NCI-H1048 (cell line): Measurements from ENCODE around the gene CPN2.
A peak's percentile ranks its signal among the peaks of the same experiment; 100 is the strongest.

Experiments
- DNase-seq: peaks from one replicate; lab custom pipeline; 2025; lab: John Stamatoyannopoulos, UW

Gene CPN2, protein sequence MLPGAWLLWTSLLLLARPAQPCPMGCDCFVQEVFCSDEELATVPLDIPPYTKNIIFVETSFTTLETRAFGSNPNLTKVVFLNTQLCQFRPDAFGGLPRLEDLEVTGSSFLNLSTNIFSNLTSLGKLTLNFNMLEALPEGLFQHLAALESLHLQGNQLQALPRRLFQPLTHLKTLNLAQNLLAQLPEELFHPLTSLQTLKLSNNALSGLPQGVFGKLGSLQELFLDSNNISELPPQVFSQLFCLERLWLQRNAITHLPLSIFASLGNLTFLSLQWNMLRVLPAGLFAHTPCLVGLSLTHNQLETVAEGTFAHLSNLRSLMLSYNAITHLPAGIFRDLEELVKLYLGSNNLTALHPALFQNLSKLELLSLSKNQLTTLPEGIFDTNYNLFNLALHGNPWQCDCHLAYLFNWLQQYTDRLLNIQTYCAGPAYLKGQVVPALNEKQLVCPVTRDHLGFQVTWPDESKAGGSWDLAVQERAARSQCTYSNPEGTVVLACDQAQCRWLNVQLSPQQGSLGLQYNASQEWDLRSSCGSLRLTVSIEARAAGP

DNA sequence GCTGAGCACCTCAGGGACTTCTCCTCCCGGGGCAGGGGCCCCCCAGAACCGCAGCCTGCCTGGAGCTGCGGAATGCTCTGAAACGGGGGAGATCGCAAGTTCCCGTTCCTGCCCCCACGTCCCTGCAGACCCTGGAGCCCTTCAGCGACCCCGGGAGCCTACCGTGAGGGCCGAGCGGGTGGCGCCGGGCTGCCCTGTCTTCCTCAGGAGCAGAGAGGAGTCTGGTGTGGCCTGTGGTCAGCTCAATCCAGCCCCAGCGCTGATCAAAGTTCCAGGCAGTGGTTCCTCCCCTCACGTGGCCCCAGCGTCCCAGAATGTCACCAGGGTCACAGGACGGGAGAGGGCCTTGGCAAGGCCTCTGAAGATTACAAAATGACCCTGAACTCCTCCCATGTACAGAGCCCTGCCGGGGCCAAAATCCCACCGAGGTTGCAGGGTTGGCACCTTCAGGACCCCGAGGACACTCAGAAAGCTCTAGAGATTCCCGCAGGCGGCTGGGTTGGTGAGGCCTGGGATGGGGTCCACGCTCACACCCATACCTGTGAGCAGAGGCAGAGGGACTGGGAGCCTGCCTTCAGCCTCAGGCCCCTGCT, at the start of gene CPN2:
Gene CPN2, minus strand, starts transcription at position 249 of the 593 bp plus-strand sequence. CDS start 8,626 bp downstream, outside the sequence.
- no peak for DNase-seq

- no peak for DNase-seq
Measured at GRCh38 chr3:194399874-194400411, 48.8 kb upstream of the CPN2 start.

- DNase-seq, result no peak
Measured at GRCh38 chr3:194399166-194399565, 48.0 kb upstream of the CPN2 start, which contains the start of gene GP5. Gene GP5 (minus strand): TSS chr3:194399266. CDS start chr3:194398282, 984 bp downstream.

DNA sequence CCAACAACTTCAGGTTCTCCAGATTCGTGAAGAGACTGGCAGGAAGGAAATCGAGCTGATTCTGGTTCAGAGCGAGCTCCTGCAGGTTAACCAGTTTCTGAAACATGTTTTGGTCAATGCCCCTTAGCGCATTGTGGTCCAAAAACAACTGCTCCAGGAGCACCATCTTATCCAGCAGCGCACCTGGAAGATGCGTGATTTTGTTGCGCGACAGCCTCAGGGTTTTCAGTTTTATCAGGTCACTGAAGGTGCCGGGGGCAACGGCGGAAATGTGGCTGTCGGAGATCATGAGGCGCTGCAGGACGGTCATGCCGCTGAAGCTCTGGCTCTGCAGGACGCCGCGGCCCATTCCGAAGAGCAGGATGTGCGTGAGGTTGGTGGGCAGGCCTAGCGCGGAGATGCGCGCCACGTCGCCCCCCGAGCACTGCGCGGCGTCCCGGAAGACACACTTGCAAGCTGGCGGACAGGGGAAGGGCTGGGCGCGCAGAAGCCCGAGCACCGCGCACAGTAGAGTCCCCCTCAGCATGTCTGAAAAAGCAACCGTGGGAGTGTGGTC, 46.7 kb upstream of the CPN2 start:
- DNase-seq, result no peak

- no peak for DNase-seq
Measured at GRCh38 chr3:194396859-194397756, 46.0 kb upstream of the CPN2 start.

GRCh38 chr3:194396539-194396858, 45.4 kb upstream of the CPN2 start:
- DNase-seq, result no peak

- DNase-seq, result no peak
Measured at GRCh38 chr3:194395778-194396538, 44.8 kb upstream of the CPN2 start.

DNA sequence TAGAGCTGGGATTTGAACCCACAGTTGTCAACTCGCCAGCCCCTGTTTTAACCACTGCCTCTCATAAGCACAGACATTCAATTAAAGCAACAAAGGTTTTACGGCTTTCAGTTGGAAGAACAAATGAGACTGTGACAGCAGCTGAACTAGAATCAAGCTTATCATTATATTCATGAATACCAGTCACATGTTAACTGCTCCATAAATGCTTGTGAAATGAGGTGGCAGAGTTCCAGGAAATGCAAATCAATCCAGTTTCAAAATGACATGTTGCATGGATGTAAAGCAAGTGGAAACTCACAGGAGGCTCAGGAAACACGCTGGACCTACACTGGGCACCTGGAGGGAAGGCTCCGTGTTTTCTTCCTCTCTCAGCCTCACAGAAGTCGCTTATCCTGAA, 44.1 kb upstream of the CPN2 start:
- peak; percentile 56 for DNase-seq

DNA sequence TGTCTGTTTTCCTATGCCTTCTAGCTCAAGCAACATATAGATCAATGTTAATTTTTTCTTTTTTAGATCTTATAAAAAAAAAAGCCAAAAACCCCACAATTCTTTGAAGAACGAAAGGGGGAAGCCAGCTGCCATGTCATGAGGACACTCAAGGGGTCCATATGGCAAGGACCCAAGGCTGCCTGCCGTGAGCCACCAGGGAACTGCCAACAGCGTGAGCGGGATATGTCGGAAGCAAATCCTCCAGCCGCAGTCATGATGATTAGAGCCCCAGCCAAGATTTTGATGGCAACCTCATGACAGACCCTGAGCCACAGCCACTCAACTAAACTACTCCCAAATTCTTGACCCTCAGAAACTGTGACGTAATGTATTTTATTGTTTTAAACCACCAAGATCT, 41.4 kb upstream of the CPN2 start:
- no peak for DNase-seq

DNA sequence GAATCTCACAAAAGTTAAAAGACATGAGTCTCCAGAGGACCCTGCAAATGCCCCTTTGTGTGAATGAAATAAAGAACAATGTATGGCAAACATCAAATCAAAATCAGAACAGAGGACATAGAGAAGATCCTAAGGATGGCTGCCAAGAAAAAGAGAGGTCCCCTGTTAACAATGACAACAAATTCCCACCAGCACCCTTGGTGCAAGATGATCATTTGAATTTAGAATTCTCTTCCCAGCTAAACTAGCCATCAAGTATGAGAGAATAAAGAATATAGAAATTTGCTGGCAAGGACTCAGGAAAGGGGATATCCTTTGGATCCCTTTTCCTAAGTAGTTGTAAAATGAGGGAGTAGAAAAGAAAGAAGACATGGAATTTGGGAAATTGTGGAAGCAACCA, 39.7 kb upstream of the CPN2 start:
- DNase-seq, result no peak

GRCh38 chr3:194389269-194389668, 38.1 kb upstream of the CPN2 start:
- DNase-seq, result no peak

DNA sequence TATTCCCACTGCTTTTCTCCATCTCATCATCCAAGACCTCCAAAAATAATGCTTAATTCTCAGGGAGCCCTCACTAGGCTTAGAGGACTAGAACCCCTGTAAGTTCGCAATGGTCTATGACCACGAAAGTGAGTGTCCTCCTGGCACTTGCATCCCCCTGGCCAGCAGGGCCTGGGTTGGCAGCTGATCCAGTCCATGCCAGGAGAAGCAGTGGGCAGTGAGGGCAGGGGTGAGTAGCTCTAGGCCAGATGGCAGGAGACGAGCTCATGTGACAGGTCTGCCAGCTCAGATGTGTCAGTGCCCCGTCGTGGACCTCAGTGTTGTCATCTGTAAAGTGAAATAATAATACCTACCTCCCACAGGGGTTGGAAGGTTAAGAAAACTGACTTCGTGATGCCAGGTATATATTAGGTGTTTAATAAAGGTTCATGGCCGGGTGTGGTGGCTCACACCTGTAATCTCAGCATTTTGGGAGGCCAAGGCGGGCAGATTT, 36.8 kb upstream of the CPN2 start:
- no peak for DNase-seq

DNA sequence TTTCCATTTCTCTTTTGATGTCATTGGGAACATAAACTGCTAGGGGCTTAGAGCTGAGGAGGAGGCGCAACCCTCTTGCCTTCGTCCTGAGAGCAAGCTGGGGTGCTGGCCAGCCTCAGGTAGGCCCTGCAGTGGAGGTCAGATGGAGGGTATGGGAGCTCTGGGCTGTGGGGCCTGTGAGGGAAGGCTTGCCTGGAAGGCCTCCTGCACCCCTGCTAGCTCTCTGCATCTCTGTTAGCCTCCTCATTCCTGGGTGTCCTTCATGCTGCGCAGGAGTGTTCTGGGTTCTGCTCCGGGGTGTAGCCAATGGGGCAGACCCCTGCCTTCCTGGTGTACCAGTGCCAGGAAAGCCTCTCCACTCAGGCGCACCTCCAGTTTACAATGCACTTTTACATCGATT, 36.1 kb upstream of the CPN2 start:
- no peak for DNase-seq

GRCh38 chr3:194386648-194387047, 35.5 kb upstream of the CPN2 start:
- DNase-seq, result no peak

DNA sequence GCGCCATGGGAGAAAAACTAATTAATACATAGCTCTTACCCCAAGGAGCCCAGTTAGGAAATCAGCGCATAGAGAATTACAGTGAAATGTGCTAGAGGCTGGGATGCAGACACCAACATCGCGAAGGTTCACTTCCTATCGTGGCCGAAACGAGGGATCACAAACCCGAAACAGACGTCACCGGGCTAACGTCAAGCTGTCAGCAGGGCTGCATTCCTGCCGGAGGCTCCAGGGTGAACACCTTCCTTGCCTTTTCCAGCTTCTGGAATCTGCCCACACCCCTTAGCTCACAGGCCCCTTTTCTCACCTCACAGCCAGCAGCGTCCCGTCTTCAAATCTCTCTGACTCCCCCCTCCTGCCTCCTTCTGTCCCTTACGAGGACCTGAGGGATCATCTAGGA, 34.9 kb upstream of the CPN2 start:
- DNase-seq, result no peak

DNA sequence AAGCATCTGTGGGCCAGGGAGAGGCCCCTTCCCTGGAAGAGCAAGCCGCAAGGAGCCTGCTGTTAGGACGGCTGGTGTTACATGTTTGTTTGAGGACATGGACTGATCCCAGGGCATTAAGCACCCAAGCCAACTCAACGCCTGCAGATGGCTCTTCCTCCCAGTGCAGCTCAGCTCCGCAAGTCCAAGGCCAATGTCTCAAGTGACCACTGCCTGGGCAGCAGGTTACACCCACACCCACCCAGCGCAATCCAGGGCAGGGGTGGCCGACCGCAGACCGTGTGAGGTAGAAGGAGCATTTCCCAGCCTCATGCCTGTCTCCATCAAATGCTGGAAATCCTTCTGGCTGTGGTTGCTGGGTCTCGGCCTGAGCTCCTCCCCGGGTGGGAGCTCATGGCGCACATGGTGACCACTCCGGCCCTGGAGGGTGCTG, 33.5 kb upstream of the CPN2 start:
- DNase-seq, result no peak

DNA sequence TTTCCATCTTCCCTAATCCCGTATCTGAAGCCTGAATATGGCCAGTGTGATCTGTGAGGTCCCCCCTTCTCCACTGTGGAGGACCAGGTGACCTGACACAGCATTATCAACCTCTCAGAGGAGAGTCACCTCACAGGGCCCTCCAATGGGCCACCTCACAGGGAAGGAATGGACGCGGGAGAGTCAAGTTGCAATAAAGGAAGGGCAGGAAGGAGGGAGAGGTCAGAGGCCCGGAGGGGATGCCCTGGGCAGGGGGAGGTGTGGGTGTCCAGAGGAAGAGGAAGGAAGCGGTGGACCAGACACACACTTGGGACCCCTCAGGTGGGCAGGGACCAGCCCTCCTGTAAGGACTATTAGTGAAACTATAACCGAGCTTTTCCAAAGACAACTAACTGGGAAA, 33.0 kb upstream of the CPN2 start:
- DNase-seq, result no peak

- DNase-seq, result no peak
Measured at GRCh38 chr3:194383276-194383940, 32.3 kb upstream of the CPN2 start.

DNA sequence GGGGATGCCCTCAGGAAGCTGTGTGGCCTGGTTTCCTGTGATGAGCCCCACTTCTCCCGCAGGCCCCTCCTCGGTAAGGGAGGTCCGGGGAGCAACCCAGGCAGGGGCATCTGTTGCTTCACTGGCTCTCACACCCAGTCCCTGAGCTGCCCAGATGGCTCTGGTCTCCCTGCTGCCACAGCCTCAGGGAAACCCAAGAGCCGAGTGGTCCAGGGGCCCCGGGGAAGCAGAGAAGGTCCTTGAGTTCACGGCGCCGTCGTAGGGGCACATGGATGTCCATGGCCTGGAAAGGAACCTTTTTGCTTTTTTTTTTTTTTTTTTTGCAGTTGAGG, 31.7 kb upstream of the CPN2 start:
- DNase-seq, result no peak

GRCh38 chr3:194382196-194382891, 31.2 kb upstream of the CPN2 start:
- DNase-seq, result no peak
